ENCODE data around the gene GJA5.

DNA sequence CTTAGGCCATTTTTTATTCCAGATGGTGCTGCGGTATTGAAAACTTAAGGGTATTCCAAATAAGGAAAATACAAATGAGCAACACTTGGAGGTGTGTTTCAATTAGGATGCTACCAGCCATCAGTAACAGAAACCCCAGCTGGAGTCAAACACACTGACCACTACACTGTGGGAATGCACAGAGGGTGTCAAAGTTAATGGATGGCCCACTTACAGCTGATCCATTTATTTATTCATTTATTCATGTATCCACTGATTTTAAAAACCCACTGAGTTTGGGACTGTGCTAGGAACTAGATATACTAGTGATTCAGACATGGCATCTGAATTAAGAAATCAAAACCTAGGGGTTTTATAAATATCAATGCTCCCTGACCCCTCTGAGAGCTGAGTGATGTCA lies 24.5 kb upstream of the GJA5 start:
- TF ChIP-seq CTCF (IDR thresholded peaks at IDR 0.05) (no peak), POLR2A (IDR thresholded peaks at IDR 0.05) (no peak)
